ENCODE results near the gene CPSF4.

CPSF4 gene

DNA sequence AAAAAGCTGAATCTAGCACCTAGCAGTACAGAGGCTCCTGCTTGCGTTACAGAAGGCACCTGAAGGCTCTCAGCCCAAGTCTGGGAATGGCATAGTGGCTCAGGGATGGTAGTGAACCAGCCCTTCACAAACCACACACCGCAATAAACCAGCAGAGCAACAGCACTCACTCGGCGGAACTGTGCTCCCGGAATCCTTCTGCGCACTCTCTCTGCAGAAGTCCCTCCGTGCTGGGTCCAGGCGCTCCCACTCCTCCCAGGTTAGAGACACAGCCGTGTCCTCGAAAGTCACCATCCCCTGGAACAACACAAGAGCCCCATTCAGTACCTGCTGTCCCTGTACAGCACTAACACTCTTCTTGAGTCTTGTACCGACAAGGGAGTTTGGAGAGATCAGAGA, 59.8 kb downstream of the CPSF4 start:
- DNase-seq (ENCODE audit: low read depth): peak; percentile 64
- H3K4me3 ChIP-seq (ENCODE audit: low read depth, low read length): peak overlapping the region; percentile 98
- TF ChIP-seq, protein P1, sequence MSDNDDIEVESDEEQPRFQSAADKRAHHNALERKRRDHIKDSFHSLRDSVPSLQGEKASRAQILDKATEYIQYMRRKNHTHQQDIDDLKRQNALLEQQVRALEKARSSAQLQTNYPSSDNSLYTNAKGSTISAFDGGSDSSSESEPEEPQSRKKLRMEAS (IDR thresholded peaks at IDR 0.05; ENCODE audit: low read depth, low read length): no peak
- TF ChIP-seq, protein P2, sequence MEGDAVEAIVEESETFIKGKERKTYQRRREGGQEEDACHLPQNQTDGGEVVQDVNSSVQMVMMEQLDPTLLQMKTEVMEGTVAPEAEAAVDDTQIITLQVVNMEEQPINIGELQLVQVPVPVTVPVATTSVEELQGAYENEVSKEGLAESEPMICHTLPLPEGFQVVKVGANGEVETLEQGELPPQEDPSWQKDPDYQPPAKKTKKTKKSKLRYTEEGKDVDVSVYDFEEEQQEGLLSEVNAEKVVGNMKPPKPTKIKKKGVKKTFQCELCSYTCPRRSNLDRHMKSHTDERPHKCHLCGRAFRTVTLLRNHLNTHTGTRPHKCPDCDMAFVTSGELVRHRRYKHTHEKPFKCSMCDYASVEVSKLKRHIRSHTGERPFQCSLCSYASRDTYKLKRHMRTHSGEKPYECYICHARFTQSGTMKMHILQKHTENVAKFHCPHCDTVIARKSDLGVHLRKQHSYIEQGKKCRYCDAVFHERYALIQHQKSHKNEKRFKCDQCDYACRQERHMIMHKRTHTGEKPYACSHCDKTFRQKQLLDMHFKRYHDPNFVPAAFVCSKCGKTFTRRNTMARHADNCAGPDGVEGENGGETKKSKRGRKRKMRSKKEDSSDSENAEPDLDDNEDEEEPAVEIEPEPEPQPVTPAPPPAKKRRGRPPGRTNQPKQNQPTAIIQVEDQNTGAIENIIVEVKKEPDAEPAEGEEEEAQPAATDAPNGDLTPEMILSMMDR (IDR thresholded peaks at IDR 0.05; ENCODE audit: low read depth, low read length): no peak
- TF ChIP-seq MYC (IDR thresholded peaks at IDR 0.05; ENCODE audit: low read depth, low read length): no peak
- no peak for TF ChIP-seq POLR2A (IDR thresholded peaks at IDR 0.05; ENCODE audit: extremely low read depth, insufficient read length)

DNA sequence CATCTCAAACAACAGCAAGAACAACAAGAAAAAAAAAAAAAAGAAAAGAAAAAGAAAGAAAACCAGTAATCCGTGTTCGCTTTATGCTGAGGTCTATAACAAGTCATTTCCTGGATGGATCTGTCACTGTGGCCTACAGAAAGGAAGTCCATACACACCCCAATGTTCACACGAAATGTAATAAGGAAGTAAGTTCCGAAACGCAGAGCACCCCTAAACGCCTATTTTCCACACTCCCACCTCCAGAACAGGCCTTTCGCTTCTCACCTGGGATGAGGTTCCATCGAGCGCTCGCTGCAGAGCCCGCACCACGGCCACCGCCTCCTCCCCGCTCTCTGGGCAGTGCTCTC, 60.6 kb downstream of the CPSF4 start:
- H3K4me3 ChIP-seq (ENCODE audit: low read depth, low read length): peak overlapping the region; percentile 98
- TF ChIP-seq MYC (IDR thresholded peaks at IDR 0.05; ENCODE audit: low read depth, low read length): no peak
- TF ChIP-seq, protein P2 (IDR thresholded peaks at IDR 0.05; ENCODE audit: low read depth, low read length): no peak
- no peak for TF ChIP-seq POLR2A (IDR thresholded peaks at IDR 0.05; ENCODE audit: extremely low read depth, insufficient read length)
- TF ChIP-seq, protein P1 (IDR thresholded peaks at IDR 0.05; ENCODE audit: low read depth, low read length): no peak
- peak; percentile 58 for DNase-seq (ENCODE audit: low read depth)

DNA sequence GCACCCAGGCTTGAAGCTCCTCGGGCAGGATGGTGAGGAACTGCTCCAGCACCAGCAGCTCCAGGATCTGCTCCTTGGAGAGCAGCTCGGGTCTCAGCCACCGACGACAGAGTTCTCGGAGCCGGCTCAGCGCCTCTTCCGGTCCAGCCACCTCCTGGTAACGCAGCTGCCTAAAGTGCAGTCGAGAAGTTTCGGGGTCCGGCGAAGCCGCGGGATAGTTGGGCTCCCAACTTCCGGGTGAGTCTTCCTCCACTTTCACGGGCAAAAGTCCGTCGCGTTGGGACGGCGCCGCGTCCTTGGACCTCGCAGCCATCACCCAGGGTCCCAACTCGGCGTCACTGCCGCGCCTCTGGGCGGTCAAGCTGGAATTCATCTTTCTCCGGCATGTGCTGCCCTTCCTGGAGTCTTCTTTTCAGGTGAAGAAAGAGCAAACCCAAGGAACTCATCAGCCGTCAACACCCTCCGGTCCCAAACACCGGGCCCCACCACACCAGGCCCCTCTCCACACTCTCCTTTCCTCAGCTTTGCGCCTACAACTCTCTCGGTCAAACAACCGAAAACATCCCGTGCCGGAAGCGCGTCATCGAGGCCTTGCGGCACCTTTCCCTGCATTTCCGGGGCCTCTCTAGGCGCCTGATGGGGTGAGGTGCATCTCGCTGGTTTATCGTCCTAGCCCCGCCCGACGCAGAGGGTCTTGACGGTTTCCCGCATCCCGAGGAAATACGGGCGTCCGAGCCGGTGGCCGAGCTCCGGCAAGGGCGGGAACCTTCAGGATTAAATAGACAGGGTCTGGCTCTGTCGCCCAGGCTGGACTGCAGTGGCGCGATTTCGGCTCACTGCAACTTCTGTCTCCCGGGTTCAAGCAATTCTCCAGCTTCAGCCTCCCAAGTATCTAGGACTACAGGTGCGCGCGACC, 61.2 kb downstream of the CPSF4 start, which contains the start of gene ZNF394:
Gene ZNF394, minus strand, starts transcription at position 561 of the 916 bp plus-strand sequence. Its CDS starts 188 bp downstream, at position 373.
- peak within 1 kb of the TSS; percentile 98 for H3K4me3 ChIP-seq (ENCODE audit: low read depth, low read length)
- peak; percentile 97 for DNase-seq (ENCODE audit: low read depth)
- peak; percentile 96 for TF ChIP-seq POLR2A (IDR thresholded peaks at IDR 0.05; ENCODE audit: extremely low read depth, insufficient read length)
- peak; percentile 90 for TF ChIP-seq MYC (IDR thresholded peaks at IDR 0.05; ENCODE audit: low read depth, low read length)
- TF ChIP-seq, protein P2 (IDR thresholded peaks at IDR 0.05; ENCODE audit: low read depth, low read length): no peak
- TF ChIP-seq, protein P1 (IDR thresholded peaks at IDR 0.05; ENCODE audit: low read depth, low read length): no peak; the same call in 1 of the 2 replicates

DNA sequence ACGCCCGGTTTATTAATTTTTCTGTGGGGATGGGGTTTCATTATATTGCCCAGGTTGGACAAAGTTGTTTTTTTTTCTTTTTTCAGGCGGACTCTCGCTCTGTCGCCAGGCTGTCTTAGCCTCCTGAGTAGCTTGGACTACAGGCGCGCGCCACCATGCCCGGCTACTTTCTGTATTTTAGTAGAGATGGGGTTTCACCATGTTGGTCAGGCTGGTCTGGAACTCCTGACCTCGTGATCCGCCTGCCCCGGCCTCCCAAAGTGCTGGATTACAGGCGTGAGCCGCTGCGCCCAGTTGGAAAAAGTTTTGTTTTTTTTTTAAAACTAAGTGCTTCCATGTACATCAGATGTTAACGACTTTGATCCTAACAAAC, 61.9 kb downstream of the CPSF4 start:
- DNase-seq (ENCODE audit: low read depth): no peak
- TF ChIP-seq, protein P1 (IDR thresholded peaks at IDR 0.05; ENCODE audit: low read depth, low read length): no peak
- TF ChIP-seq POLR2A (IDR thresholded peaks at IDR 0.05; ENCODE audit: extremely low read depth, insufficient read length) (no peak), MYC (IDR thresholded peaks at IDR 0.05; ENCODE audit: low read depth, low read length) (no peak)
- TF ChIP-seq, protein P2 (IDR thresholded peaks at IDR 0.05; ENCODE audit: low read depth, low read length): no peak
- peak overlapping the region; percentile 98 for H3K4me3 ChIP-seq (ENCODE audit: low read depth, low read length)

DNA sequence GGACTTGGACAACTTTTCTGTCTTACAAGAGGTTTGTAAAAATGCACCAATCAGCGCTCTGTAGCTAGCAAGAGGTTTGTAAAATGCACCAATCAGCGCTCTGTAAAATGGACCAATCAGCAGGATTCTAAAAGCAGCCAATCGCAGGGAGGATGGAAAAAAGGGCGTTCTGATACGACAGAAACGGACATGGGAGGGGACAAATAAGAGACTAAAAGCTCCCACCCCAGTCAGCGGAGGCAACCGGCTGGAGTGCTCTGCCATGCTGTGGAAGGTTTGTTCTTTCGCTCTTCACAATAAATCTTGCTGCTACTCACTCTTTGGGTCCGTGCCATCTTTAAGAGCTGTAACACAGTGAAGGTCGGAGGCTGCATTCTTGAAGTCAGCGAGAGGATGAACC, 62.5 kb downstream of the CPSF4 start:
- peak; percentile 53 for DNase-seq (ENCODE audit: low read depth)
- H3K4me3 ChIP-seq (ENCODE audit: low read depth, low read length): peak overlapping the region; percentile 98

DNA sequence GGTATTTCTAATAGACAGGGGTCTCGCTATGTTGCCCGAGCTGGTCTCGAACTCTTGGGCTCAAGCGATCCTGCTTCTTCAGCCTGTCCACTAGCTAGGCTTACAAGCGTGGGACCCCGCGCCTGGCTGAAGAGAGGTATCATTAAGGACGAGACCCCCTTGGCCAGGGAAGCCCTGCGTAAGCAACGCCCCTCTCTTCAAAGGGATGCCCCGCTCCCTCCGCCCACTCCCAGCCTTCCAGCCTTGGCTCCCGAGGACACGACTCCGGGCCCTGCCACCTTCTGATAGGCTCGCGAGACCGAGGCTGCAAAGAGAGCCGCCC, 65.5 kb downstream of the CPSF4 start:
- TF ChIP-seq MYC (IDR thresholded peaks at IDR 0.05; ENCODE audit: low read depth, low read length) (no peak), POLR2A (IDR thresholded peaks at IDR 0.05; ENCODE audit: extremely low read depth, insufficient read length) (peak; percentile 31)
- DNase-seq (ENCODE audit: low read depth): no peak
- peak overlapping the region; percentile 97 for H3K4me3 ChIP-seq (ENCODE audit: low read depth, low read length)
